Epithelial cell of proximal tubule (primary cell): ENCODE measurements around the gene ZNF431. TPM values are rescaled to one million over a fixed set of nuclear protein-coding genes. Genes with fewer than 3 reads are reported as not detected.

Experiments
- DNase-seq: peaks from one replicate; pipeline ENCODE4 v3.0.0-alpha.2; 2011; ENCODE audit warnings: low read depth
- H3K4me3 ChIP-seq: 2 replicates; pipeline ENCODE4 v1.5.1; 2011; ENCODE audit warnings: low read depth, mild to moderate bottlenecking, low read length
- CTCF ChIP-seq: conservative IDR thresholded peaks from 2 replicates; pipeline ENCODE4 v1.5.1; 2012; ENCODE audit warnings: low read depth, mild to moderate bottlenecking, low read length
- total RNA-seq: library from RNA; depleted of rRNA; stranded (reverse); fragments of >200 nt; gene quantifications from 2 replicates; pipeline ENCODE4 v1.2.3, GENCODE V29; 2015

The ZNF431 gene
- 2.2 and 2.9 TPM in 2 replicates for total RNA-seq

GRCh38 chr19:21141787-21142464 is at the start of gene ZNF431:
Gene ZNF431, plus strand, starts transcription at chr19:21142040. Its CDS starts 144 bp downstream, at chr19:21142184.
- TF ChIP-seq CTCF = no peak
- peak; percentile 65 for DNase-seq
- peak within 1 kb of the TSS; percentile 95 for H3K4me3 ChIP-seq

DNA sequence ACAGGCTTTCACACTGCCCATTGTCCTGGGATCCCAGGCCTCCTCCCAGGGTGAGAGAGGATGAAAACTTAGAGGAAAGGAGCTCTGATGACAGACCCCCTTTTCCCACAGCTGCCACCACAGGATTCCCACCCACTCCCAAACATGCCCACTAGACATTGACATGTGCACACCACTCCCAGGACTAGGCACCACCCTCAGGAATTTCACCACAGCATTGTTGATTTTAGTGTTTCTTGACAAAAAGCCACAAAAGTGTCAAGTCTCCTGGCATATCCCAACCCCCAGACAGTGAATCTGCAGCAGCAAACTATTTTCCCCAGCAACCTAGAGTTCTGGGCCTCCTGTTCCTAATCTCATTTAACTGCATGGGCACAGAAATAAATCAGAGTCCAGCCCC is 49.7 kb upstream of the ZNF431 start:
- no peak for TF ChIP-seq CTCF
- DNase-seq = no peak
- no peak overlapping the region for H3K4me3 ChIP-seq

GRCh38 chr19:21094347-21095025 is 47.4 kb upstream of the ZNF431 start:
- no peak overlapping the region for H3K4me3 ChIP-seq
- TF ChIP-seq CTCF = no peak
- no peak for DNase-seq

- no peak for TF ChIP-seq CTCF
- DNase-seq = no peak
- no peak overlapping the region for H3K4me3 ChIP-seq
These were observed 43.5 kb upstream of the ZNF431 start for GRCh38 chr19:21098291-21098690.

DNA sequence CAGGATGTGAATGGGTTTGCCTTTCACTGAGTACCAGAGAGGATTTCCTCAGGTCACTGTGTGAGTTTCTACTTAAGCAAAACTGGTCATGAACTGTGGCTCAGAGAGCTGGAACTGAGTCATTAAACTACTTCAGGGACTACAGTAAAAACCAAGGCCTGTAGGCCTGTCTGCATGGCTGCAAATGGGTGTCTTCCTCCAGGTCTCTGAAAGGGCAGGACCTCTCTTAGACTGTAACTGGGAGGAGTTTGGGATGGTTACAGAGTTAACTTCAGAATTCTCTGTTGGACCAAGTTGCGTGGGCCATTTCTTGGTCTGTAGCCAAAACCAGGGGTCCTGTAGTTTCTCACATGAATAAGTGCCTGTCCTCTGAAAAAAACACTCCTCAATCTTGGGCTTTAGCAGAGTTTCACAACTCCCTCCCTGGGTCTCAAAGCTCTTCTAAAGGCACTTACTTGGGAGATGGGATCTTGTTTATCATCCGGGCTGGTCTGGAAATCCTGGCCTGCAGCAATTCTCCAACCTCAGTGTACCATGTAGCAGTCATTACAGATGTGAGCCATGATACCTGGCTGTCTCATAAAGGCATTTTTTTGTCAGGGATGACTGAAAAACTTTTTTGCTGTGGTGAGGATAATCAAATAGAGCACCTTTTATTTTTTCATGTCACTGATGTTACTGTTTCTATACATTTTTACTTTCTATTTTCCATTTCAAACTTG is 40.2 kb upstream of the ZNF431 start:
- no peak overlapping the region for H3K4me3 ChIP-seq
- no peak for DNase-seq
- no peak for TF ChIP-seq CTCF

GRCh38 chr19:21109116-21109515 is 32.7 kb upstream of the ZNF431 start:
- no peak overlapping the region for H3K4me3 ChIP-seq
- no peak for TF ChIP-seq CTCF
- DNase-seq = no peak
